Karpas-422 (cell line): ENCODE data around the gene UNC93A. TPM values are rescaled to one million over a fixed set of nuclear protein-coding genes. Genes with fewer than 3 reads are reported as not detected.
"Not testable (repeated sequence)": the region's sequence is repeated elsewhere in the genome, so short reads cannot be mapped to it uniquely, and the experiment has no call there.

Experiments
- DNase-seq: peaks from one replicate; pipeline ENCODE4 v3.0.0-alpha.2; 2015
- H2AFZ ChIP-seq: fragments of 200-600 bp; sonication (generic); 2 replicates; pipeline ENCODE4 v1.6.1; 2014; ENCODE audit warnings: antibody characterized with exemption, low read length, mixed read lengths
- H3K27ac ChIP-seq: fragments of 200-600 bp; sonication (generic); 2 replicates; pipeline ENCODE4 v1.5.1; 2014; ENCODE audit warnings: mild to moderate bottlenecking, low read length, moderate library complexity
- H3K27me3 ChIP-seq: fragments of 200-600 bp; sonication (generic); 2 replicates; pipeline ENCODE4 v1.6.1; 2014; ENCODE audit warnings: low read length, mixed read lengths
- H3K36me3 ChIP-seq: fragments of 200-600 bp; sonication (generic); 2 replicates; pipeline ENCODE4 v1.6.1; 2014; ENCODE audit warnings: low read length, mixed read lengths; ENCODE audit not compliant: insufficient read depth
- H3K4me1 ChIP-seq: fragments of 200-600 bp; sonication (generic); 2 replicates; pipeline ENCODE4 v1.6.1; 2014; ENCODE audit warnings: mild to moderate bottlenecking, low read length, mixed read lengths
- H3K4me2 ChIP-seq: fragments of 200-600 bp; sonication (generic); 2 replicates; pipeline ENCODE4 v1.6.1; 2014; ENCODE audit warnings: low read length, low read depth, mild to moderate bottlenecking; ENCODE audit not compliant: poor library complexity, severe bottlenecking
- H3K4me3 ChIP-seq: fragments of 200-600 bp; sonication (generic); 2 replicates; pipeline ENCODE4 v1.5.1; 2014; ENCODE audit warnings: mild to moderate bottlenecking, antibody characterized with exemption, low read length, mixed read lengths
- H3K79me2 ChIP-seq: fragments of 200-600 bp; sonication (generic); 2 replicates; pipeline ENCODE4 v1.6.1; 2014; ENCODE audit warnings: mild to moderate bottlenecking, low read length, mixed read lengths
- H3K9ac ChIP-seq: fragments of 200-600 bp; sonication (generic); 2 replicates; pipeline ENCODE4 v1.6.0; 2014; ENCODE audit warnings: low read length
- H3K9me2 ChIP-seq: fragments of 200-600 bp; sonication (generic), shearing (Covaris generic); replicated peaks from 2 replicates; pipeline ENCODE4 v1.6.0; 2014; ENCODE audit warnings: mild to moderate bottlenecking, low read length, moderate library complexity; ENCODE audit not compliant: insufficient read depth
- H3K9me3 ChIP-seq: fragments of 300-700, 200-600 bp; sonication (generic); 2 replicates; pipeline ENCODE4 v1.6.1; 2014; ENCODE audit warnings: low read length, mixed read lengths
- H4K20me1 ChIP-seq: fragments of 200-600 bp; sonication (generic); 2 replicates; pipeline ENCODE4 v1.6.1; 2014; ENCODE audit warnings: mild to moderate bottlenecking, antibody characterized with exemption, low read length, low read depth; ENCODE audit not compliant: insufficient read depth
- total RNA-seq: library from RNA; depleted of rRNA; stranded (reverse); fragments of >200 nt; shearing (Covaris generic); gene quantifications from 2 replicates; pipeline ENCODE4 v1.2.3, GENCODE V29; 2014; ENCODE audit warnings: low replicate concordance

Gene UNC93A
- total RNA-seq, 1 experiment from 2014 or later: not detected

DNA sequence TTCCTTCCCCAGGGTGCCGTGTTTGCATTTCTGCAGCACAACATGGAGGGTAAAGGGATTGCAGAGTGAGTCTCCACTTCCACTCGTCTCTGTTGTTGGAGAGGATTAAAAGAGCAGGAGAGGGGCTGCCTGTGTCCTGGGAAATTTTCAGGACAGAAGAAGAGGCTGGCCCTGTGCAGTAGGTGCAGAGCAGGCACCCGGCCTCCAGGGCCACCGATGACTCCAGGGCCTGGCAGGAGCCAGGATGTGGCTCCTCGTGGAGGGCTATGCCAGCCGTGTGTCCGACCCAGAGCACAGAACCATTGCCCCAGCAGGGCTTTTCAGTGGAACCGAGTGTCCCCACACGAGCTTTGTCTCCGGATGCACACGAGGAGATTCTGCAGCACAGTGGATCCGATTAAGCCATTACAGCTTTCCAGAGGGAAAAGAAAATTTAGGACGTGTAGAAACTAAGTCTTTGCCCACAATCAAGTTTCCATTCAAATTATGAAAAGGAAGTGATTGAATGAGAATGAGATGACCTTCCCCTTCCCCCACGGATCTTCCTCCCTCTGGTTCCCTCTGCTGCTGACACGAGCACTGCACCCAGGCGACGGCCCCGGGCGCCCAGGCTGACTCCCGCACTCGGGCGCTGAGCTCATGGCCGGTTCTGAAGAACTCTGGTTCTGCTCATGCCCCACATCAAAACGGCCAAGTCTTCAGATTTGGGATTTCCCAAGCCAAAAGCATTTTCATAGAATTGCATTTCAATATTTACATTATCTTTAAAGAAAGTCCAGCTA, 43.1 kb upstream of the UNC93A start:
- H4K20me1 ChIP-seq: no peaks in the 10 kb centered on the region
- no peaks in the 10 kb centered on the region for H3K4me1 ChIP-seq

DNA sequence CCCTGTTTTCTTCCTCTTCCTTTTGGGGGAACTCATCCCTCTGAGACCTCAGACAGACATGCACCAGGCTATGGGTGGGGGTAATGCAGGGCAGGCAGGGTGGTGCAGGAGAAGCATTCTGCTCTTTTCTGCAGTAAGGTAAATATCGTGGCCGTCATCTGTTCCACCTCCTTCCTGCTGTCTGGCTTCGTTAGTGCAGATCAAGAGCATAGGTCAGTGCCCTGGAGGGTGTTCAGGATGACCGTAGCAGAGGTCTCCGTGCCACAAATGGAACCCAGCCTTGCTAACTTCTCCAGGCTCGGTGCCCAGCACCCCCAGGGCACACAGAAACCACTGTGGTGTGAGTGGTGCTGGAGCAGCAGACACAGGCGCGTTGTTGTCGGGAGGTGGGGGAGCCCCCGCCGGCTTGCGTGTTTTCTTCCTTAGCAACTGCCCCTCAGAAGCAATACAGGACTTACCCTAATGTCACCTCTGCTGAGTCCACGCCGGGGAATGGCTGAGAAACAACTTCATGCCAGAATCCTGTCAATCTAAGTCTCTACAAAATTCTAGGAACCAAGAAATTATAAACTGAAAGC, 42.1 kb upstream of the UNC93A start:
- not testable (repeated sequence) for H3K4me3 ChIP-seq, H2AFZ ChIP-seq, H3K4me1 ChIP-seq, DNase-seq, H3K9ac ChIP-seq, H3K9me3 ChIP-seq, H4K20me1 ChIP-seq, H3K27ac ChIP-seq, H3K9me2 ChIP-seq, H3K27me3 ChIP-seq, H3K36me3 ChIP-seq, H3K4me2 ChIP-seq, H3K79me2 ChIP-seq

More for the DNA sequence above, 43.1 kb upstream of the UNC93A start:
- Histone ChIP-seq H3K27ac (no peak overlapping the region), H3K4me2 (no peak overlapping the region), H3K9ac (no peak overlapping the region), H3K27me3 (no peaks in the 10 kb centered on the region; the same call in 1 of the 2 replicates), H3K36me3 (no peaks in the 10 kb centered on the region), H3K4me3 (no peak overlapping the region), H3K9me2 (no peaks in the 10 kb centered on the region), H2AFZ (no peak overlapping the region), H3K79me2 (no peaks in the 10 kb centered on the region), H3K9me3 (no peaks in the 10 kb centered on the region)
- DNase-seq: no peak

DNA sequence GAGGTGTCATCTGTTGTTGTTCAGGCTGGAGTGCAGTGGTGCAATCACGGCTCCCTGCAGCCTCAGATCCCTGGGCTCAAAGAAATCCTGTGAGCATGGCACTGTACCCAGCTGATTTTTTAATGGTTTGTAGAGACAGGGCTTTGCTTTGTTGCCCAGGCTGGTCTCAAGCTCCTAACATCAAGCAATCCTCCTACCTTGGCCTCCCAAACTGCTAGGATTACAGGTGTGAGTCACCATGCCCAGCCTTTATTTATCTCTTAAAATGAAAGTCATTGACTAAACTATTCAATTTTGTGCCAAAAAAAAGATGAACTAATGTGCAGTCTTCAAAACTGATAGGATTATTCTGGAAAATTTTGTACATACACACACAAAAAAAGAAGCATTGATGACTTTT, 38.8 kb upstream of the UNC93A start:
- Histone ChIP-seq H4K20me1 (no peaks in the 10 kb centered on the region), H3K4me1 (no peaks in the 10 kb centered on the region), H3K9me2 (no peaks in the 10 kb centered on the region), H3K9me3 (peaks cover 5% of the 10 kb centered on the region), H3K4me2 (no peak overlapping the region), H3K36me3 (no peaks in the 10 kb centered on the region), H3K4me3 (no peak overlapping the region), H3K27me3 (no peaks in the 10 kb centered on the region), H3K79me2 (no peaks in the 10 kb centered on the region), H3K9ac (no peak overlapping the region), H2AFZ (no peak overlapping the region), H3K27ac (no peak overlapping the region)
- DNase-seq: no peak

DNA sequence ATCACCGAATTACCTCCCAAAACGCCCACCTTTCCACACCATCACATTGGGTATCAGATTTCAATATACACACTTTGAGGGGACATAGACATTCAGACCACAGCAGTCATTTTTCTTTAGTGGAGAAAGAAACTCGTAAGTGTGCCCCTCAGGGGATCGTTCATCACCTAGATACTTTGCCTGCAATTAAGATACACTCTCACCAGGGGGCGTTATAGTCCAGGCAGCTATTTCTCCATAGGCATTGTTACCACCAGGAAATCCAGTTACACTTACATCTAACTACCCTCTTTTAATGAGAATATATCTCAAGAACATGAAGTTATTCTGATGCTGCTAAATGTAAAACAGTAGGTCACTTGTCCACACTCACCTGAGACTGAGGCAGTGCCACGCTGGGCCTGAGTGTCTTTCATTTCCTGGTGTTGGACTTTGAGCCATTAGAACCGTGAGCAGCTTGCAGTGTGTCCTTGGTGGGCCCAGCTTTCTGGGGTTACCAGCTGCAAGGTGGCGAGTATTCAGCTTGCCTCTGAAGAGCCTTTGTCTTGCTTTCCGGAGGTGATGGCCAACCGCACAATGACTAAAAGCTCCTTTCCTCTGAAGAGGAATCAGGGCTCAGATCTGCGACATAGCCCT, 35.1 kb upstream of the UNC93A start:
- DNase-seq: no peak
- no peaks in the 10 kb centered on the region for H3K4me1 ChIP-seq
- H3K4me3 ChIP-seq: no peak overlapping the region
- H3K79me2 ChIP-seq: no peaks in the 10 kb centered on the region
- no peak overlapping the region for H3K27ac ChIP-seq
- peaks cover 5% of the 10 kb centered on the region for H3K9me3 ChIP-seq
- no peak overlapping the region for H3K4me2 ChIP-seq
- H3K9me2 ChIP-seq: no peaks in the 10 kb centered on the region
- H3K36me3 ChIP-seq: no peaks in the 10 kb centered on the region
- H3K9ac ChIP-seq: no peak overlapping the region
- H4K20me1 ChIP-seq: no peaks in the 10 kb centered on the region
- no peaks in the 10 kb centered on the region for H3K27me3 ChIP-seq
- no peak overlapping the region for H2AFZ ChIP-seq

DNA sequence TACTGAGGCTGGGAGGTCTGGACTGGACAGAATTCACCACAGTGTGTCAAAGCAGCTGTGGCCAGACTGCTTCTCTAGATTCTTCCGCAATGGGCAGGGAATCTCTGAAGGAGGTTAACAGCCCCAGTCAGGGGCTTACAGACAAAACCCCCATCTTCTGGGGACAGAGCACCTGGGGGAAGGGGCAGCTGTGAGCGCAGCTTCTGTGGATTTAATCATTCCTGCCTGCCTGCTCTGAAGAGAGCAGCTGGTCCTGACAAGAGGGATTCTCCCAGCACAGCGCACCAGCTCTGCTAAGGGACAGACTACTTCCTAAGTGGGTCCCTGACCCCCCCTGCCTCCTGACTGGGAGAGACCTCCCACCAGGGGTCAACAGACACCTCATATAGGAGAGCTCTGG, 32.5 kb upstream of the UNC93A start:
- H3K27ac ChIP-seq: no peak overlapping the region
- no peaks in the 10 kb centered on the region for H3K4me1 ChIP-seq
- no peaks in the 10 kb centered on the region for H3K27me3 ChIP-seq
- H2AFZ ChIP-seq: no peak overlapping the region
- H3K79me2 ChIP-seq: no peaks in the 10 kb centered on the region
- no peaks in the 10 kb centered on the region for H4K20me1 ChIP-seq
- no peak for DNase-seq
- H3K9ac ChIP-seq: no peak overlapping the region
- H3K9me2 ChIP-seq: no peaks in the 10 kb centered on the region
- no peaks in the 10 kb centered on the region for H3K36me3 ChIP-seq
- H3K4me2 ChIP-seq: no peak overlapping the region
- no peak overlapping the region for H3K4me3 ChIP-seq
- H3K9me3 ChIP-seq: peaks cover 5% of the 10 kb centered on the region

DNA sequence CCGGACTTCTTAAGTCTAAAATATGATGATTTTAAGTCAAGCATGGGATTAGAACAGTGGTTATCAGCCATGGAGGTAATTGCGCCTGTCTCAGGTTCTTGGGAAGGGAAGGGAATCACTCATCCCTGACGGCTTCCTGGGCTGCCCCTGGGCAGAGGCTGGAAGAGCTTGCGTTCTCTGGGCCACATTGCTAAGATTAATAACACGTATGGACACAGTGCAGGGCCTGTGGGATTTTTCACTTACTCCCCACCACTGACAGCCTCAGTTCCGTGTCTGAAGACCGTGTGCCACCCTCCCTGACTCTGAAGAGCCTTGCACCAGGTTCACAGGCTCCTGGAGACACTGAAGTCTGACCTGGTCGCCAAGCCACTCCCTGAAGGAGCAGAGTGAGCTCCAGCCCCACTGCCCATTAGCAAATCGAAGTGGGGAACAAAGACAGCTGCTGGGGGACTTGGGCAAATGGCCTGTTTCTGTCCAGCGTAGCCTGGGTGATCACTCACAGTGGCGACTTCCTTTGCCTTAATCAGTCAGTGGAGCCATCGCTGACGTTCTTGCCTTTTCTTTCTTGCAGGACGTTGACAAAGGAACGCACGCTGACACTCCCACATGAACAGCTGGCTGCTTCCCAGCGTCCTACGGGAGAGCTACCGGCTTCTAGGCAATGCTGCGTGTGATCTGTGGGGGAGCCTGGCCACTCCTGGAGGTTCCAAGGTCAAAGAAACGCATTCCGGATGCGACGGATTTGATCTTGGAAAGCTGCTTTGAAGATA, 24.9 kb upstream of the UNC93A start:
- not testable (repeated sequence) for H3K27ac ChIP-seq, H3K4me2 ChIP-seq, H4K20me1 ChIP-seq, H3K27me3 ChIP-seq, H2AFZ ChIP-seq, H3K4me1 ChIP-seq, H3K4me3 ChIP-seq, H3K9ac ChIP-seq, H3K9me2 ChIP-seq, H3K79me2 ChIP-seq, H3K36me3 ChIP-seq, H3K9me3 ChIP-seq, DNase-seq

DNA sequence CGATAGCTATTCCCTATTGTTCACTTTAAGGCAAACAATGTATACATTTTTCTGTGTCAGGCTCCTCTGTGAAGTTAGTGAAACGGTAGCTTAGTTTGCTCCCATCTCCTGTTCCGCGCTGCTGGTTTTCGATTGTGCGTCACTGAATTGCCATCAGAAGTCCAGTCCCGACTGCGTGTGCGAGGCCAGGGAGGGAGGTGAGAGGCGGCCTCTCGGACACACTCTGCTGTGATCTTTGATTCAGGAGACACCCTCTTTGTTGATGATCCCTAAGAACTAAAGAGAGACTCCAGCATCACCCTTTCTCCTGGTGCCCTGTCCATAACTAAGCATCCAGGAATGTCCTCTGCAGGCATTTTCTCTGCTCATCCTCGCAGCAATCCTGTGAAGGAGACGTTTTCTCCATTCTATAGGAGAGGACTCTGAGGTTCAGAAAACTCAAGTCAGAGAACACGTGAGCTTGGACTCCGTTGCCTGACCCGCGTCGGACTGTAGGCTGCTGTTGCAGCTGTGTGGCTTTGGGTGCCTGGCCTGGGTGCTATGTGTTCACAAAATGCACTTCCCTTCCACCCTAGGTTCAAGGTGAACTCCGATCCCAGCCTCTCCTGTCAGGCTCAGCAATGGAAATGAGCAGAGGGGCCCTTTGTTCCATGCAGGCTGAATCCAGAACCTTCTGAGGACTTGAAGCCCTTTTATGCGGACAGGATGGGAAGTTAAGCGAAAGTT, 24.1 kb upstream of the UNC93A start:
- no peak for DNase-seq
- H3K36me3 ChIP-seq: no peaks in the 10 kb centered on the region
- no peak overlapping the region for H3K27ac ChIP-seq
- no peak overlapping the region for H2AFZ ChIP-seq
- no peak overlapping the region for H3K4me2 ChIP-seq
- H3K4me1 ChIP-seq: no peaks in the 10 kb centered on the region
- H4K20me1 ChIP-seq: no peaks in the 10 kb centered on the region
- no peaks in the 10 kb centered on the region for H3K27me3 ChIP-seq
- H3K9me3 ChIP-seq: no peaks in the 10 kb centered on the region
- no peak overlapping the region for H3K4me3 ChIP-seq
- no peaks in the 10 kb centered on the region for H3K9me2 ChIP-seq
- no peaks in the 10 kb centered on the region for H3K79me2 ChIP-seq
- H3K9ac ChIP-seq: no peak overlapping the region

DNA sequence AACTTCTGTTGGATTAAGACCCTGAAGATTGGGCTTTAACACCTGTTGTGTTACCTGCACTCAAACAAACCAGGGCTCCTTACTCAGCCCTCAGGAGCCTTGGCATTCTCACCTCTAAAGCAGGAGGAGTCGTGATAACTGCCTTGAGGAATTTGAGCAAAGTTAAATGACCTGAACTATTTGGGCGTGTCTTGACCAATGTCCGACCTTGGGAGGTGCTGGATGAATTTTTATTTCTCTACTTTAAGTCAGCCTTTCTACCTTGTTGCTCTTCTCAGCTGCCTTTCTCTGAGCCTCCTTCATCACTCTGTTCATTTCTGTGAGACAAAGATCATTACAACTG, 23.6 kb upstream of the UNC93A start:
- not testable (repeated sequence) for H3K4me2 ChIP-seq, H3K4me1 ChIP-seq, H2AFZ ChIP-seq, DNase-seq, H4K20me1 ChIP-seq, H3K9me3 ChIP-seq, H3K9ac ChIP-seq, H3K27ac ChIP-seq, H3K9me2 ChIP-seq, H3K79me2 ChIP-seq, H3K4me3 ChIP-seq, H3K27me3 ChIP-seq, H3K36me3 ChIP-seq
